22Rv1 (cell line): ENCODE results near the gene RERE.

Source experiments
- CTCF ChIP-seq: fragments of 450-650 bp; IDR thresholded peaks from 2 replicates; pipeline ENCODE4 v1.5.1; 2017; ENCODE audit warnings: mild to moderate bottlenecking
- ZFX ChIP-seq: fragments of 450-650 bp; IDR thresholded peaks from 2 replicates; pipeline ENCODE4 v1.6.1; 2017; ENCODE audit warnings: antibody characterized with exemption, borderline replicate concordance

GRCh38 chr1:8652467-8653046, 164.9 kb downstream of the RERE start:
- TF ChIP-seq CTCF (no peak), ZFX (no peak)
